Glutamatergic neuron (in vitro differentiated cells): Measurements from ENCODE around the gene BMI1. TPM values are rescaled to one million over a fixed set of nuclear protein-coding genes. Genes with fewer than 3 reads are reported as not detected.
"Not testable (repeated sequence)": the region's sequence is repeated elsewhere in the genome, so short reads cannot be mapped to it uniquely, and the experiment has no call there.

Source experiments
- DNase-seq: peaks from one replicate; pipeline ENCODE4 v3.0.0; 2022
- H3K27ac Mint-ChIP-seq: one replicate; pipeline ENCODE4 v1.8.0; 2020; ENCODE audit warnings: mild to moderate bottlenecking, mixed read lengths, inconsistent platforms; ENCODE audit not compliant: unreplicated experiment
- H3K27me3 Mint-ChIP-seq: one replicate; pipeline ENCODE4 v1.8.0; 2020; ENCODE audit warnings: mild to moderate bottlenecking, moderate library complexity, mixed read lengths, inconsistent platforms; ENCODE audit not compliant: unreplicated experiment
- H3K36me3 Mint-ChIP-seq: one replicate; pipeline ENCODE4 v1.8.0; 2020; ENCODE audit warnings: mild to moderate bottlenecking, mixed read lengths, inconsistent platforms; ENCODE audit not compliant: unreplicated experiment
- H3K4me1 Mint-ChIP-seq: one replicate; pipeline ENCODE4 v1.8.0; 2020; ENCODE audit warnings: mild to moderate bottlenecking, low read depth, mixed read lengths, inconsistent platforms; ENCODE audit not compliant: unreplicated experiment
- H3K4me3 Mint-ChIP-seq: one replicate; pipeline ENCODE4 v1.8.0; 2020; ENCODE audit warnings: mild to moderate bottlenecking, mixed read lengths, inconsistent platforms; ENCODE audit not compliant: unreplicated experiment
- H3K9me3 Mint-ChIP-seq: one replicate; pipeline ENCODE4 v1.8.0; 2020; ENCODE audit warnings: mild to moderate bottlenecking, moderate library complexity, mixed read lengths, inconsistent platforms; ENCODE audit not compliant: unreplicated experiment
- total RNA-seq: library from RNA; stranded (reverse); fragmentation: NEBNext Ultra II Directional; extraction: Animal tissue kit (Norgen Biotek cat#: 25700); gene quantifications from one replicate; pipeline ENCODE4 v1.2.1, GENCODE V29; 2021; ENCODE audit not compliant: unreplicated experiment
- TF ChIP-seq, protein P1 (sequence below): fragments of 200-600 bp; sonication (generic); IDR thresholded peaks from one replicate; pipeline ENCODE4 v1.5.0; 2021; ENCODE audit not compliant: partially characterized antibody, unreplicated experiment

The BMI1 gene
- total RNA-seq, 1 donor from 2014 or later = 23.3 TPM

GRCh38 chr10:22351131-22351703, 30.3 kb downstream of the BMI1 start:
- TF ChIP-seq, protein P1, sequence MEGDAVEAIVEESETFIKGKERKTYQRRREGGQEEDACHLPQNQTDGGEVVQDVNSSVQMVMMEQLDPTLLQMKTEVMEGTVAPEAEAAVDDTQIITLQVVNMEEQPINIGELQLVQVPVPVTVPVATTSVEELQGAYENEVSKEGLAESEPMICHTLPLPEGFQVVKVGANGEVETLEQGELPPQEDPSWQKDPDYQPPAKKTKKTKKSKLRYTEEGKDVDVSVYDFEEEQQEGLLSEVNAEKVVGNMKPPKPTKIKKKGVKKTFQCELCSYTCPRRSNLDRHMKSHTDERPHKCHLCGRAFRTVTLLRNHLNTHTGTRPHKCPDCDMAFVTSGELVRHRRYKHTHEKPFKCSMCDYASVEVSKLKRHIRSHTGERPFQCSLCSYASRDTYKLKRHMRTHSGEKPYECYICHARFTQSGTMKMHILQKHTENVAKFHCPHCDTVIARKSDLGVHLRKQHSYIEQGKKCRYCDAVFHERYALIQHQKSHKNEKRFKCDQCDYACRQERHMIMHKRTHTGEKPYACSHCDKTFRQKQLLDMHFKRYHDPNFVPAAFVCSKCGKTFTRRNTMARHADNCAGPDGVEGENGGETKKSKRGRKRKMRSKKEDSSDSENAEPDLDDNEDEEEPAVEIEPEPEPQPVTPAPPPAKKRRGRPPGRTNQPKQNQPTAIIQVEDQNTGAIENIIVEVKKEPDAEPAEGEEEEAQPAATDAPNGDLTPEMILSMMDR = no peak
- no peak for DNase-seq
- Mint-ChIP-seq H3K36me3 (no peaks in the 10 kb centered on the region), H3K4me3 (no peak overlapping the region), H3K4me1 (no peaks in the 10 kb centered on the region), H3K27ac (no peak overlapping the region), H3K9me3 (peaks cover 2% of the 10 kb centered on the region), H3K27me3 (peaks cover 2% of the 10 kb centered on the region)

DNA sequence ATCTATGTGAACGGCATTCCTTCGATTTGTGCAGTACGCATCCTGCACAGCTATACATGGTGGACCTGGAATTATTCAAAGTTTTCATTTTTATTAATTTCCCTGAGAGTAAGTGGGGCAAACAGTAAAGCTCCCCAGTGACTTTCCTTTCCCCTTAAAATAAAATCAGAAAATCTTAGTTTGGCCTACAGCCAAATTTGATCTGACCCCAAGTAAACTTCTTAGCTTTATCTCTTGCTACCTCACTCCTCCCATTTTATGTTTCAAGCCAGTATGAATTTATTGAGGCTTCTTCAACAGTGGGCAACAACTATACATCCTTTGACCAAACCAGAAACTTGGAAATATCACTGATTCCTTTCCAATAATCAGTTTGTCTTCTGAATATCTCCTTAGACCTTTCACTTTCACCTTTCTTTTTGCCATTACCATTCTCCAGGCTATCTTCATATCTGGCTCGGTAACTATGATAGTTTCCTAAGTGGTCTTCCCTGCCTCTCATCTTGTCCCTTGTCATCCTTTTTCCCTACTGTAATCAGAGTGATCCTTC, 35.5 kb downstream of the BMI1 start:
- no peak overlapping the region for H3K4me3 Mint-ChIP-seq
- H3K27ac Mint-ChIP-seq = no peak overlapping the region
- TF ChIP-seq, protein P1 = no peak

DNA sequence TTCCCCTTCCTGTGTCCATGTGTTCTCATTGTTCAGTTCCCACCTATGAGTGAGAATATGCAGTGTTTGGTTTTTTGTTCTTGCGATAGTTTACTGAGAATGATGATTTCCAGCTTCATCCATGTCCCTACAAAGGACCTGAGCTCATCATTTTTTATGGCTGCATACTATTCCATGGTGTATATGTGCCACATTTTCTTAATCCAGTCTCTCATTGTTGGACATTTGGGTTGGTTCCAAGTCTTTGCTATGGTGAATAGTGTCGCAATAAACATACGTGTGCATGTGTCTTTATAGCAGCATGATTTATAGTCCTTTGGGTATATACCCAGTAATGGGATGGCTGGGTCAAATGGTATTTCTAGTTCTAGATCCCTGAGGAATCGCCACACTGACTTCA, 36.9 kb downstream of the BMI1 start:
- H3K4me1 Mint-ChIP-seq, H3K27ac Mint-ChIP-seq, H3K9me3 Mint-ChIP-seq, H3K4me3 Mint-ChIP-seq, H3K27me3 Mint-ChIP-seq, DNase-seq, H3K36me3 Mint-ChIP-seq: not testable (repeated sequence)

More for the DNA sequence above, 35.5 kb downstream of the BMI1 start:
- Mint-ChIP-seq H3K27me3 (peaks cover 2% of the 10 kb centered on the region), H3K4me1 (no peaks in the 10 kb centered on the region), H3K9me3 (no peaks in the 10 kb centered on the region), H3K36me3 (no peaks in the 10 kb centered on the region)
- DNase-seq = no peak

- Mint-ChIP-seq H3K4me1 (no peaks in the 10 kb centered on the region), H3K9me3 (no peaks in the 10 kb centered on the region), H3K27ac (no peak overlapping the region), H3K36me3 (no peaks in the 10 kb centered on the region), H3K4me3 (no peak overlapping the region), H3K27me3 (no peaks in the 10 kb centered on the region)
- no peak for DNase-seq
- TF ChIP-seq, protein P1 = no peak
Observed at GRCh38 chr10:22363305-22363704, 42.4 kb downstream of the BMI1 start.

DNA sequence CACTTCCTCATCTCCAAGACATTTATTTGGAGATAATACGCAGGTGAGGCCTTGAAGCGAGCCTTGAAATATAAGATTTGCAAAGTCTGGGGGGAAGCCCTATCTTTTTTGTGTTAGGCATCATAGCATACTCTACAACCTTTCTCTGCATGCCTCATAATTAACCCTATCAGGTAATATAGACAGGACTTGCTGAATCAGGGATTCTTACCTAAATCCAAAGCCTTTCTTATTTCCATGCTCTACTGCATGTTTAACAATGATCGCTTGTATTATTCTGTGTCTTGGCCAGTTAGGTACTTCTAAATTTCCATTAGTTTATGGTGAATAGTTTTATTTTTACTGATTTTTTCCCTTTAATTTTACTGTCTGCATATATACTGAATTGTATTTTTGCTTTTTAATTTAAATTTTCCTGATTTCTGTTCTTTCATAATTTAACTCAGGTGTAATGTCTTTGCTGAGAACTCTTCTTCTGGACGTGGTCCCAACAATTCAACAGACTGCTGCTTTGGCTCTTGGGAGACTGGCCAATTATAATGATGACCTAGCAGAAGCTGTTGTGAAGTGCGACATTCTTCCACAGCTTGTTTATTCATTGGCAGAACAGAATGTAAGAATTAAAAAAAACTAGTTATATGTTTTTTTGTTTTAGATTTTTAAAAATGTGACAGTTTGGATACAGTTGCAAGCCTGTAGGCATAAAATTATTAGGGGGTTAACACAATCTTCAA, 43.7 kb downstream of the BMI1 start:
- H3K36me3 Mint-ChIP-seq = no peaks in the 10 kb centered on the region
- no peaks in the 10 kb centered on the region for H3K4me1 Mint-ChIP-seq
- TF ChIP-seq, protein P1 = no peak
- H3K27ac Mint-ChIP-seq = no peak overlapping the region
- DNase-seq = no peak
- no peaks in the 10 kb centered on the region for H3K9me3 Mint-ChIP-seq
- no peaks in the 10 kb centered on the region for H3K27me3 Mint-ChIP-seq
- H3K4me3 Mint-ChIP-seq = no peak overlapping the region
